SKM-1 (cell line): ENCODE data around the gene USP16.
"Not testable (repeated sequence)": the region's sequence is repeated elsewhere in the genome, so short reads cannot be mapped to it uniquely, and the experiment has no call there.

Source experiments
- DNase-seq: peaks from one replicate; lab custom pipeline; 2025; ENCODE audit not compliant: unreplicated experiment; lab: John Stamatoyannopoulos, UW

The USP16 gene

DNA sequence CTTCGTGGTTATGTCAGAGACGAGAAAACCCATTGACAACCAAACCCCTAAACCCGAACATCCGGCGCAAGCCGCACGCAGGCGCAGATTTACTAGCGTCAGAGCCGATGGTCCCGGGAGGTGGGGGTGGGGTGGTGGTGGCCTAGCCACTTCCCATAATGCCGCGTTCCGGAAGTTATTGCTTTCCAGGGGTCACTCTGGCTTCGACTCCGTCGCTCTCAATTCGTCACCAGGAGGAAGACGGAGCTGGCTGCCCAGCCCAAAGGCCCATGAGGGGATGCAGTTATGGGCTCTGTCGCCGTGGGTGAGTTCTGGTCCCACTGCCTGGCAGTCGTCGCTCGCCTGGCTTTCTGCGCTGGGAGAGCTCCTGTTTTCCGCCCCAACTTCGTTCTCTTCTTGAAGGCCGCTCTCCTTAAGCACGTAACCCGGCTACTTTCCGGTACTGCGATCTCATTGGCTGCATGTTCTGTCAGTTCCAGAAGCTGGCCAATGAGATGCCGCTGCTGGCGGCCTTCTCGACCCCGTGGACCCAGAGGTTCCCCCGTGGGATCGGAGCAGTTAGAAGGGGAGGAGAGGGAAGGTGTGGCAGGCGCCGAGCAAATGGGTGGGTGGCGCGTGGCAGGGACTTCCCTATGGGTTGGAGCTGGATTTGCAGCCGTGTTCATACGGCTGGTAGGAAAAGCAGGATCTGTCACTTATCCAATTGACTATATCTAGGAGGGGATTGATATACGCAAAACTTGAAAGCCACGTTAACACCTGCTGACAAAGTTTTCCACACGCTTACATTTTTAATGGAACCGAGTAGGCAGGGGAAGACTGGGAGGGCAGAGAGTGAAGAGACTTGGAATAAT lies at the start of gene USP16:
TSS of gene USP16 (plus strand) at position 195 of the 854 bp plus-strand sequence. CDS start 3,246 bp downstream, outside the sequence.
- peak; percentile 91 for DNase-seq

DNA sequence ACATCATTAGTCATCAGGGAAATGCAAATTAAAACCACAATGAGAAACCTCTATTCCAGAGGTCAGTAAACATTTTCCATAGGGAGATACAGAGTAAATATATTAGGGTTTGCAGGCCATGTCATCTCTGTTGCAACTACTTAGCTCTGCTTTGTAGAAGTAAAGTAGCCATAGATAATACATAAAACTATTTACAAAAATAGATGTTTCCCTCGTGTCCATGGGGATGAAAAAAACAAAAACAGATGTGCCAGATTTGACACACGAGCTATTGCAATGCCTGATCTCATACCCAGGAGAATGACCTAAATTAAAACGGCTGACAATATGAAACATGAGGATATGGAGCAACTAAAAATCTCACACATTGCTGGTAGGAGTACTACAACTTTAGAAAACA lies 49.1 kb upstream of the USP16 start:
- DNase-seq = no peak

DNA sequence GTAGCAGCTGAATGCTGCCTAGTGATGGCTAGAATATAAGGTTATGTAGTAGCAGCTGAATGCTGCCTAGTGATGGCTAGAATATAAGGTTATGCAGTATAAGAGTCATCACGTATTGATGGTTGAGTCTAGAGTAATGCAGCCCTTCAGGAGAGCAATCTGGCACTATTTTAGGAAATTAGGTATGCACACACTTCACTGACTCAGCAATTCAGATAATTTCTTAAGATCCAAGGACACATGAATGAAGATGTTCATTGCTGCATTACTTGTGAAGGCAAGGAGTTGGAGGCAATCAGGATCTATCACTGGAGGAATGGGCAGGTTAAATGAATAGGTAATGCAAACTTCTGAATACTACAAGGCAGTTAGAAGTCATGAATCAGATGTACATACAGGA lies 45.4 kb upstream of the USP16 start:
- DNase-seq = no peak

DNA sequence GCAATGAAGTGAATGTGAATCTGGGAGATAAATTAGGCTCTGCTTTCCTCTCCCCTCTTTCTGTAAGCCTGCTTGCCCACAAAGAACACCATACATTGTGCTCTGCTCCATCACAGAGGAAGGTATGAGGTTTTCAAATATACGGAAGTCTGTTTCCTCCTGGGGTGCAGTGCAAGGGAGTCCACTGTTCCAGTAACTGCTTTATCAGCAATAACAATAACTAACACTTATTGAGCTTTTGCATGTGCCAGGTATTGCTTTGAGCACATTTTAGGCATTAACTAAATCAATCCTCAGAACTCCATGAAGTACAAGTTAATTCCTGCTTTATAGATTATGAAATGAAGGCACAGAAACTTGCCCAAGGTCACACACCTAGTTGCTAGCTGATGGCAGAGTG lies 41.8 kb upstream of the USP16 start:
- DNase-seq = no peak

DNA sequence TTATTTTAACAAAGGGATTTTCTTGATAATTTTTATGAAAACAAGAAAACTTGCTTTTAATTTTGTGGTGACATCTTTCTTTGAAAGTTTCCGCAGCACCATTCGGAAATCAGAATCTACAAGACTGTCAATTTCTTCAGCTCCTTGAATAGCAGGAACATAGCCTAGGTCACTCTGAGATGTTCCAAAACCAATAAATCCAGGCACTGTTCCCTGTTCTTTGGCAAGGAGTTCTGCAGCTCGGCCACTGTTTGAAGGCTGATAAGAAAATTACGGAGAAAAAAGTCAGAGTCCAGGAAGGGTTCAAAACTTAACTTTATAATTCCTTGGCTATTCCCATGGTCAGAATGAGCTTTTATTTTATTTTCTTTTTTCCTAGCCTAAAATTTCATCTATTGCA lies 37.8 kb upstream of the USP16 start:
- no peak for DNase-seq

DNA sequence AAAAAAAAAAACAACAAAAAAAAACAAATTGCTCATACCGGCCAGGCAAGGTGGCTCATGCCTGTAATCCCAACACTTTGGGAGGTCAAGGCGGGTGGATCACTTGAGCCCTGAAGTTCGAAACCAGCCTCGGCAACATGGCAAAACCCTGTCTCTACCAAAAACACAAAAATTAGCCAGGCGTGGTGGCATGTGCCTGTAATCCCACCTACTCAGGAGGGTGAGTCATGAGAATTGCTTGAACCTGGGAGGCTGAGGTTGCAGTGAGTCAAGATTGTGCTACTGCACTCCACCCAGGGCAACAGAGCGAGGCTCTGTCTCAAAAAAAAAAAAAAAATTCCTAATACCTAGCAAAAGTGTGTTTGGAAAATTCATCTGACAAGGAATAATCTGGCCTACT lies 36.3 kb upstream of the USP16 start:
- DNase-seq = not testable (repeated sequence)

DNA sequence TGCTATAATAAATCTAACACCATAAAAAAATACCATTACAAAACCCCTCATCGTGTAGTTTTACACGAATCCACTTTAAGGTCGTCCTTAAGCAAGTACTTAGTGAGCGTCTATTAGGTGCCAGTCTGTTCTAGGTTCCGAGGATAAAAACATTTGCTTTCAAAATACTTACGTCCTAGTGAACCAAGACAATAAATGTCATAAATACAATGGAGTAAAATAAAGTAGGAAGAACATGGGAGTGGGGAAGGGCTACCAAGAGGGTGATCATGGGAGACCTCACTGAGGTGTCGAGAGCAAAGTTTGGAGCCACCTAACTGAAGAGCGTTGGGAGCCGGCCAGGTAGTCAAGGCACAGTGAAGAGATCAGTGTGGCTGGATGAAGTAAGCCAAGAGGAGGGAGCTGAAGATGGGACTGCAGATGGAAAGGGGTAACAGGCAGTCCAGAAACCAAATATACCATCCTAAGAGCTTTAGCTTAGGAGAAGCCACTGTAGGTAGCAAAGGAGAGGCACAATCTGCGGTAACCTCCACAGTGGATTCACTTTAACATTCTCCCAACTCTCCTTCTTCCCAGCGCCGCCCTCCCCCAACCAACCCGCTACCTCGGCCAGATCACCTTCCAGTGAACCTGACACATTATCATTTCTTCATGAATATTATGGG lies 32.5 kb upstream of the USP16 start:
- DNase-seq = no peak

DNA sequence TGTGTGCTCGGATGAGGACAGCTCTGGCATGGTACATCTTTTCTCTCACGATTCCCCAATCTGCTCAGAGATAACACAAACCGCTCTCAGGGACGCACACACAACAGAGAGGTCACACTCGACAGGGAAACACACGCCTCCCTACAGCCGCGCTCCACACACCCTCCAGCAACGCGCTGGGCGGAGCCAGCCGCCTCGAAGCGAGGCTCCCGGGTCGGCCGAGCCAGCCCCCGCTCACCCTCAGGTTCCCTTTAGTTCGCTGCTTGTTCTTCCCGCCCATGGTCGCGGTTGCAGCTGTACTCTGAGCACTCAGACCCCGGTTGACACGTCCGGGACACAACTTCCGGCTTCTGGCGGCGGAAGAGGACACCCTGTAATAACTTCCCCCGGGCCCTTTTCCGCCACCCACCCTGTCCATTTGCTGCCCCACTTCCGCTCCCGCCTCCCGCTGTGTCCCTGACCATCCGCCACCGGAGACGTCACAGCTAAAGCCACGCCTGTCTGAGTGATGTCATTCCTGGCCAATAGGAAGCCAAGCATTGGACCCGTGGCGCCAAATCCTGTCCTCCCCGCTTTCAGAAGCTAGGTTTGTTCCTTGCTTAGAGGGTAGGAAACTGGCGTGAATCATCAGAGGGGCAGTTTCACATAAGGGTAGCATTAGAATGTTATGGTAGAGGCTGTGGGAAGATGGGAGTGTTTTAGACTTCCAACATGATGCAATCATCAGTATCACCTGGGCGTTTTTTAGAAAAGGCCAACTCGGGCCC lies 31.8 kb upstream of the USP16 start, which contains the start of gene LTN1:
TSS of gene LTN1 (minus strand) at position 352 of the 767 bp plus-strand sequence. CDS start at position 280, 72 bp downstream.
- peak; percentile 95 for DNase-seq

DNA sequence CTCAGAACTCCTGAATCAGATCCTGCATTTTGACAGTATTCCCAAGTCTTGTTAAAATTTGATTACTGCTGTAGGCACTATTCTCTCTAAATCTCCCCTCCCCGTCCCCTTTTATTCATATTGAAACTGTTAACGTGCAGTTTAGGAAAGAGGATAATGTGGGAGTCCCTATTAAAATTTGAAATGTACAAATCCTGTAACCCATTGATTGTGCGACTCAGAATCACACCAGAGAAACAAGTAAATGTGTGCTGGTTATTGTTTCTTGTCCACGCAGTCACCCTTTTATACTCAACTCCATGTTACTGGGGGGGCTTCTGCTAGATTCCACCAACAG lies 31.2 kb upstream of the USP16 start:
- no peak for DNase-seq

DNA sequence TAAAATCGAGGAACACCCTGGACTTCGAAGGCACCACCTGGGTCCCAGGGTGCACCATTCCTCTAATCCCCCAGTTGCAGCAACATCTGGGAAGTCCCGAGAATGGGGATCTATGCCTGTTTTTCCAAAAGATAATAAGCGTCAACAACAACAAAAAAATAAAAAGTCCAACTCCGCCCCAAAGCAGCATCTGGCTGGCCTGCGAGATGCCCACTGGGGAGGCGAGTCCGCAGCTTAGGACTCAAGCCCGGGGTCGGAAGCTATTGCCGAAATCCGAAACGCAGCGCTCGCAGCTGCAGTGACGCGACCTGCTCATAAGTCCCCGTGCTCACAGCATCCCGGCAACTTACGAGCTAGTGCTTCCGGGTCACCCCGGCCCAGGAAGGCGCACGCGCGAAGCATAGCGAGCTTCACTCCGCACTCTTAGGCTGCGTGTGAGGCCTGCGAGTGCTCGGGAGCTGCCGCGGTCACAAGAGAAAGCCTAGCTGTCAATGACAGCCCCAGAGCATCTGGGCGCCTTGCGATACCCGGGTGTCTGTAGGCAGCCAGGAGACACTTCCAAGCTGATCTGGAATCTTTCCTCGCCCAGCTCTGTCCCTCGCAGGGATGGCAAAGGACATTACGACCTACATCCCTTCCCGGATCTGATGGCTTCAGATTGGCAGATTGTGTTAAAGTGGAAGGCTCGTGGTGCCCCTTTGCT lies 21.9 kb upstream of the USP16 start:
- peak; percentile 77 for DNase-seq

DNA sequence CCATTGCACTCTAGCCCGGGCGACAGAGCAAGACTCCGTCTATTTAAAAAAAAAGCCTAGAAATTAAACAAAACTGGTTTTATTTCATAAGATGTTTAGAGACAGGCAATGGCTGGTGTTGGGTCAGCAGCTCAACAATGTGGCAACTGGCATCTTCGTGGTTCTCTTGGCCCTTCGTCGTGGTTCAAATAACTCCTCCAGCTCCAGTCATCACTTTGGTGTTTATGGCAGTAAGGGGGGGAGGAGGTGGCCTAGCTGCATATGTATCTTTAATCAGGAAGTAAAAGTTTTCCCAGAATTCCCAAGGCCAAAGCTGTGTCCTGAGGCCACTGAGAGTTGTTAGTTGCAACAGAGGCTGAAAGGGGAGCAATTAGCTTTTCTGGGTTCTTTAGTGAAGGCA lies 18.8 kb upstream of the USP16 start:
- DNase-seq = no peak

DNA sequence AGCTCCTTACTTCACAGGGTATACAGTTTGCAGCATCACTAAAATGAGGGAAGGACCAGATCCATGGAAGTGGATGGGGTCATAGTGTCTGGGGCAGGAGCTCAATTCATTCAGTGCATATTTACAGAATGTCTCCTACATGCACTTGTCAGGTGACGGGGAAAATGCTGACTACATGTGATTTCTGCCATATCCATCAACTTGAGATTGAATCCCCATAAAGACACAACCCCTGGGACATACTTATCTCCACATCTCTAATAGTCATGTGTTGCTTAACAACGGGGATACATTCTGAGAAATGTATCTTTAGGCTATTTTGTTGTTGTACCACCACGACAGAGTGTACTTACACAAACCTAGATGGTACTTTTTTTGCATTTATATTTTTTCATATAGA lies 17.3 kb upstream of the USP16 start:
- no peak for DNase-seq

DNA sequence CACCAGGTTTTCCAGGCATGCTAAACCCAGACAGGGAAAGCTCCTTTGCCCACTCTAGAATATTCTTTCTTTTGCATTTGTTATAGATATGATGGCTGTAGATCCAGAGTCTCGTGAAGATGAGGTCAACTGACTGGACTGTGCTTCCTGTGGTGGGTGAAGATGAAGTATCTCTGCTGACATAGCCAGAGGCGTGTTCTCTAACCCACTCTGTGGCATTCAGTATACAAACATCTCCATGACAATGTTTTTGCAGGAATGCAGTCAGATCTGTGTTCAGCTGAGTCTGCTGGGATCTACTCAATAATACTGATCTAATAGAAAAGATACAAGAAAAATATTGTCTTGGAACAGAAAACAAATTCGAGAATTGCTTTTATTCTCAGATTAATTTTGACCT lies 16.7 kb upstream of the USP16 start:
- no peak for DNase-seq

DNA sequence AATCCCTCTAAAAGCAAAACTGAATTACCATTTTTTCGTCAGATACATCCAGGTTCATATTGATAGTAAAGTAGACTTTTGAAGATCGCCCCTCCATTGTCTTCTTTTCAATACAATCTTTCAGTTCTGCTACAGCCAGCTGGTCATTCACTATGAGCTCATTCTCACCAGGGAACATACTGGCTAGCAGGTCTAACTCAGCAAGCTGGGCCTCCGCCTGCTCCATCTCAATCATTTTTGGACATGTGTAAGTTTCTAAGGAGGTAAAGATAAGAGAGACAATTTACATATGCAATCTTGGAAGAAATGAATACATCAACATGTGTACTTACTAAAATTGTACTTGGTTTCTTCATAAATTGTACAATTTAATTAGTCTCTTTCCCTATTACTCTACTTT lies 16.1 kb upstream of the USP16 start:
- DNase-seq = no peak

DNA sequence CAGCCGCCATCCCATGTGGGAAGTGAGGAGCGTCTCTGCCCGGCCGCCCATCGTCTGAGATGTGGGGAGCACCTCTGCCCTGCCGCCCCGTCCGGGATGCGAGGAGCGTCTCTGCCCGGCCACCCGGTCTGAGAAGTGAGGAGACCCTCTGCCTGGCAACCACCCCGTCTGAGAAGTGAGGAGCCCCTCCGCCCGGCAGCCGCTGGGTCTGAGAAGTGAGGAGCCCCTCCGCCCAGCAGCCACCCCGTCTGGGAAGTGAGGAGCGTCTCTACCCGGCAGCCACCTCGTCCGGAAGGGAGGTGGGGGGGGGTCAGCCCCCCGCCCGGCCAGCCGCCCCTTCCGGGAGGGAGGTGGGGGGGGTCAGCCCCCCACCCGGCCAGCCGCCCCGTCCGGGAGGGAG lies 13.2 kb upstream of the USP16 start:
- not testable (repeated sequence) for DNase-seq

DNA sequence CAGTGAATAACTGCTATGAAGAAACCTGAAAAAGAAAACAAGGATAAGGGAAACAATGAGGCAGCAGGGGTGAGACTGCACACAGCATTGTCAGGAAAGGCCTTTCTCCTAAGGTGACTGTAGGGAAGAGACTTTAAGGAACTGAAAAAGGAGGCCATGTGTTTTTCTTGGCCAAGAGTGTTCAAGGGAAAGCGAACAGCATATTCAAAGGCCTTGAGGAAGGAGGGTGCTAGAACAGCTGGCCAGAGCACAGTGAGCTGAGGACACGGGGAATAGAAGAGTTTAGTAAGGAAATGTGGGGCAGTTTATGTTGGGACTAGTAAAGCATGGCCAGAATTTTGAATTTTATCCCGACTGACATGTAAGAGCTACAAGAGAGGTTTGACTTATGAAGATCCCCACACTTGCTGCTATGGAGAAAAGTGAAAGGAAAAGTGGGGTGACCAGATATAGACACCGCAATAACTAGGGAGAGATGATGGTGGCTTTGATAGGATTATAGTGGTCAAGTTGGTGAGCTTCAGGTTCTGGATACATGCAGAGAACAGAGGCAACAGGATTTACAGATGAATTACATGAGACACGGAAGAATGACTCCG lies 6.7 kb upstream of the USP16 start:
- peak; percentile 29 for DNase-seq

DNA sequence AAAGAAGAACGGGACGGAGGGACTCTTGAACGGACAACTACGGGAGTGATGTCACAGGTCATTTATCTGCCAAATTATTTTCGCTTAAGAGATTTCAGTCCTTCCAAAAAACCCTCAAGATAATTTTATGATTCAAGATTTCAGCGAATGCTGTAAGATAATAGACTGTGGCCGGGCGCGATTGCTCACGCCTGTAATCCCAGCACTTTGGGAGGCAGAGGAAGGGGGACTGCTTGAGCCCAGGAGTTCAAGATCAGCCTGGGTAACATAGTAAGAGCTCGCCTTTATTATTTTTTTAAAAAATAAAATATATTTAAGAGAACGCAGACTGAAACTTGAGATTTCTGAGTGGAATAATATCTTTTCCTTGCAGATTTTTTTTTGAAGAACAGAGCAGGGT lies 5.9 kb upstream of the USP16 start:
- no peak for DNase-seq

DNA sequence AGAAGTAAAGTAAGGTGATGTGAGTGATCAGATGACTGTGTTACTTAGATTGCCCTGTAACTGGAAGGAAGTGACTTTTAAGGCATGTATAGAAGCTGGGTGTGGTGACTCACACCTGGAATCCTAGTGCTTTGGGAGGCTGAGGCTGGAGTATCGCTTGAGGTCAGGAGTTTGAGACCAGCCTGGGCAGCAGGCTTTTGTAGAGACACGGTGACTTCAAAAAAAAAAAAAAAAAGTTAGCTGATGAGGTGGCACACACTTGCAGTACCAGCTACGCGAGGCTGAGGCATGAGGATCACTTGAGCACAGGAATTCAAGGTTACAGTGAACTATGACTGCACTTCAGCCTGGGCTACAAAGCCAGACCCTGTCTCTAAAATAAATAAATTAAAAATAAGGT lies 2.3 kb upstream of the USP16 start:
- DNase-seq = no peak

DNA sequence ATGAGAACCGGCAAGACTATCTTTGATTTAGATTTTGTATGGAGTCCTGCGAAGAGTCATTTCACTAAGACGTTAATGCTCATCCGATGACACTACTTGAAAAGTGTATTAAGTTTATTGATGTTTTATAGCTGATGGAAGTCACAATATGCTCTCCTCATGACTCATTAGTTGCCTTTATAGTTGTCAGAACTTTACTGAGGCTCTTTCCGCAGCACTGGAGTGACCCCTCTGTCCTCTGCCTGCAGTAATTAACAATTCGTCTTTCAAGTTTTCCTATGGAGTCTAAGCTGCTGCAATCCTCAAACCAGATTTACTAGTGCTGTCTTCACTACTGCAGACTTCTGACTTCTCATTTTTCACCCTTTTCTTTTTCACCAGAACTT lies 853 bp downstream of the USP16 start:
- DNase-seq = no peak

DNA sequence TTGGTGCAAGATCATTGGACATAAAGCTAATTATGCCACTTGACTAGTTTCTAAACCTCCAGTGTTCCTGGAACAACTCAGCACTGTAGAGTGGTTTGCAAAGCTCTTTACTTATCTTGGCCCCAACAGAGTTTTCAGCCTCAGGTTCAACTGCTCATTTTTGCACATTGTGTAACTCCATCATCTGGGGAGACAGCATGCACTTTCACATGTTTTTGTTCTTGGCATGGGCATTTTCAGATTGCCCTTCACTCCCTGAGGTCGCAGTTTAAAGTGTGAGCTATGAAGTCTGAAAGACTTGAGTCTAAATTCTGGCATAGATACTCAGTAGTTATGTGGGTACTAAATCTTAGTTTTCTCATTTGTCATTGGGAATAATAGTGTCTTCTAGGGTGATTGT lies 5.1 kb downstream of the USP16 start:
- no peak for DNase-seq

DNA sequence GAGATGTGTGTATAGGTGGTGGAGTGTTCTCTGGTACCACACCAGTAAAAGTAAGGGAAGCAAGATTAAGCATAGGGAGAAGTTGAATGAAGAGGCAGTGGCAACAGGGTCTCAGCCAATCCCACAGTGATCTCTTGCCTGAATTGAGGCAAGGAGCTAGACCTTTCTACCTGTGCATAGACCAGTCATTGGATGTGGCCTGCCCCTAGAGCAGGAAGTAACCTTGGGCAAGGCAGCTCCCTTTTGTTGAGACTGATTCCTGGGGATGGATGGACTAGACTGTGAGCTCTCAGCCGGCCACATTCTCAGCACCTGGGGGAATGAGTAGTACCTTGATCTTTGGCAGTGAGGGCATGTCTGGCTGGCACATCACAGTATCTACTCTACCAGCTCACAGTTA lies 6.4 kb downstream of the USP16 start:
- no peak for DNase-seq
